Left lung (tissue), 10 donors: ENCODE results near the gene GLIS1. TPM values are rescaled to one million over a fixed set of nuclear protein-coding genes. Genes with fewer than 3 reads are reported as not detected.

Experiments used
- ATAC-seq: fragments of 200-7000 bp; cut with Tn5 transposase; one replicate; pipeline ENCODE4 v1.9.1; 2020; ENCODE audit warnings: moderate library complexity
- DNase-seq, 4 donors: peaks; one replicate each; pipeline ENCODE4 v3.0.0-alpha.2; 2013 to 2020
- H3K27ac ChIP-seq, 2 donors: fragments of 200-600 bp; sonication (generic) in 1 of 2; one replicate each; pipeline versions ENCODE4 v1.5.0 to v1.8.0; 2020 to 2021
- H3K27me3 ChIP-seq, 2 donors: fragments of 200-600 bp; sonication (generic) in 1 of 2; one replicate each; pipeline versions ENCODE4 v1.5.0 to v1.8.0; 2020 to 2021
- H3K36me3 ChIP-seq, 2 donors: fragments of 200-600 bp; sonication (generic) in 1 of 2; one replicate each; pipeline versions ENCODE4 v1.5.0 to v1.8.0; 2020 to 2021
- H3K4me1 ChIP-seq, 2 donors: fragments of 200-600 bp; one replicate each; pipeline ENCODE4 v1.8.0; 2021
- H3K4me3 ChIP-seq, 2 donors: fragments of 200-600 bp; sonication (generic) in 1 of 2; one replicate each; pipeline versions ENCODE4 v1.5.0 to v1.8.0; 2020 to 2021; ENCODE audit warnings: mild to moderate bottlenecking in 1 of 2
- H3K9me3 ChIP-seq, 2 donors: fragments of 200-600 bp; sonication (generic) in 1 of 2; one replicate each; pipeline versions ENCODE4 v1.5.0 to v1.8.0; 2020 to 2021
- intact Hi-C, 2 donors: fragments of 100-400 bp; cut with DNase I; formaldehyde crosslinking; loops; one replicate each; pipeline versions ENCODE4 v1.11.2 to v1.14.2; 2022
- polyA plus RNA-seq, 6 donors: library from polyadenylated mRNA; unstranded; fragments of 120-200 nt; gene quantifications; one replicate each; pipeline ENCODE4 v1.2.1, GENCODE V29; 2013; ENCODE audit not compliant: insufficient read length in 6 of 6
- total RNA-seq, 2 donors: library from RNA; stranded (reverse); fragmentation: NEBNext Ultra II Directional; extraction: Animal tissue kit (Norgen Biotek cat#: 25700); gene quantifications; one replicate each; pipeline ENCODE4 v1.2.1, GENCODE V29; 2021
- TF ChIP-seq, protein P1 (sequence below), 2 donors: fragments of 200-600 bp; sonication (generic) in 1 of 2; IDR thresholded peaks; one replicate each; pipeline versions ENCODE4 v1.5.0 to v1.8.0; 2021; ENCODE audit warnings: antibody characterized with exemption in 2 of 2
- donor health status: DM: no; HTN: yes; CAD: no.
- donor health status: DM: no; HTN: no; CAD: no.

Gene GLIS1
- total and polyA plus RNA-seq, 8 donors, result 0.06 to 0.16 (median 0.12) TPM; not detected in 4

DNA sequence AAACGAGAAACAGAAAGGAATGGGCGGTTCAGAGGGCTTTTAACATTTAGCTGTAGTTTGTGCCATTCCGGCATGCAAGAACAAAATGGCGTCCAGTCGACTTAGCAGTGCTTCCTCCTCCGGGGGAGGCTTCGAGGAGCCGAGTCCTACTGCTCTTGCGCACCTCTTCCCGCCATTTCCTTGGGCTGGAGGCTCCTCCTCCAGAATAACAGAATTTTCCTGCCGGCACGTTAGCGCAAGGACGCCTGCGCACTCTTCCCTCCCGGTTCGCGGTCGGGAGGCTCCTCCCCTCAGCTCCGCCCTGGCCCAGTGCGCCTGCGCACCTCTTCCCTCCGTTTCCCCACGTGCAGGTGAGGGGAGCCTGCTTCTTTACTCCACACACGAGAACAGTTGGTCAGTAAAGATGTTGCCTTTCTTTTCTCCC lies 278.7 kb downstream of the GLIS1 start:
- H3K4me3 ChIP-seq, result no peak overlapping the region

DNA sequence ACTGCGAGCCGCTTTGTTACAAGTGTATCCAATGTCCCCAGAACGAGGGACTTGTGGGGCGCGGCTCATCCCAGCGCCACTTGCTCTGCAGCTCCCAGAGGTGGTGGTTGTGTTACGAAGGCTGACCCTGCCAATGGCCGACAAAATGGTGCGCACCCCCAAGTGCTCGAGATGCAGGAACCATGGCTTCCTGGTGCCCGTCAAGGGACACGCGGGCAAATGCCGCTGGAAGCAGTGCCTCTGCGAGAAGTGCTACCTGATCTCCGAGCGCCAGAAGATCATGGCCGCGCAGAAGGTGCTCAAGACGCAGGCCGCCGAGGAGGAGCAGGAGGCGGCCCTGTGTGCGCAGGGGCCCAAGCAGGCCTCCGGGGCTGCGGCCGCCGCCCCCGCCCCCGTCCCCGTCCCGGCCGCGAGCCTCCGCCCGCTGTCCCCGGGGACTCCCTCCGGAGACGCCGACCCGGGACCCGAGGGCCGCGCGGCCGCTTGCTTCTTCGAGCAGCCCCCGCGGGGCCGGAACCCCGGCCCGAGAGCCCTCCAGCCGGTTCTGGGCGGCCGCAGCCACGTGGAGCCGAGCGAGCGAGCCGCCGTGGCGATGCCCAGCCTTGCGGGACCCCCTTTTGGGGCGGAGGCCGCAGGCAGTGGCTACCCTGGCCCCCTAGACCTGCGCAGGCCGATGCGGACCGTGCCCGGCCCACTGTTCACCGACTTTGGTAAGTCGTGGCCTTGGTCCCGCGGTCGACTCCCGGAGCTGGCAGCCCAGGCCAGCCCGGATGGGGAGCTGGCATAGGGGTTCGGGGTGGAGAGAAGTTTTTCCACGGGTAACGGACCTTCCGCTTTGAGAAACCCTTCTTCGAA lies 279.4 kb downstream of the GLIS1 start, which contains the start of gene DMRTB1:
Gene DMRTB1, plus strand, starts transcription at position 79 of the 855 bp plus-strand sequence. Its CDS starts 55 bp downstream, at position 134.
- intact Hi-C loops, result no loop called here

More for the DNA sequence above, 278.7 kb downstream of the GLIS1 start:
- Histone ChIP-seq H3K27me3 (peaks cover 0 to 6% of the 10 kb centered on the region in 2 donors), H3K27ac (no peak overlapping the region), H3K36me3 (no peaks in the 10 kb centered on the region), H3K9me3 (no peaks in the 10 kb centered on the region), H3K4me1 (no peaks in the 10 kb centered on the region)
- DNase-seq (no peak), ATAC-seq (no peak)
- intact Hi-C loops, result no loop called here
- TF ChIP-seq, protein P1, sequence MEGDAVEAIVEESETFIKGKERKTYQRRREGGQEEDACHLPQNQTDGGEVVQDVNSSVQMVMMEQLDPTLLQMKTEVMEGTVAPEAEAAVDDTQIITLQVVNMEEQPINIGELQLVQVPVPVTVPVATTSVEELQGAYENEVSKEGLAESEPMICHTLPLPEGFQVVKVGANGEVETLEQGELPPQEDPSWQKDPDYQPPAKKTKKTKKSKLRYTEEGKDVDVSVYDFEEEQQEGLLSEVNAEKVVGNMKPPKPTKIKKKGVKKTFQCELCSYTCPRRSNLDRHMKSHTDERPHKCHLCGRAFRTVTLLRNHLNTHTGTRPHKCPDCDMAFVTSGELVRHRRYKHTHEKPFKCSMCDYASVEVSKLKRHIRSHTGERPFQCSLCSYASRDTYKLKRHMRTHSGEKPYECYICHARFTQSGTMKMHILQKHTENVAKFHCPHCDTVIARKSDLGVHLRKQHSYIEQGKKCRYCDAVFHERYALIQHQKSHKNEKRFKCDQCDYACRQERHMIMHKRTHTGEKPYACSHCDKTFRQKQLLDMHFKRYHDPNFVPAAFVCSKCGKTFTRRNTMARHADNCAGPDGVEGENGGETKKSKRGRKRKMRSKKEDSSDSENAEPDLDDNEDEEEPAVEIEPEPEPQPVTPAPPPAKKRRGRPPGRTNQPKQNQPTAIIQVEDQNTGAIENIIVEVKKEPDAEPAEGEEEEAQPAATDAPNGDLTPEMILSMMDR (IDR thresholded peaks at IDR 0.05), result no peak

DNA sequence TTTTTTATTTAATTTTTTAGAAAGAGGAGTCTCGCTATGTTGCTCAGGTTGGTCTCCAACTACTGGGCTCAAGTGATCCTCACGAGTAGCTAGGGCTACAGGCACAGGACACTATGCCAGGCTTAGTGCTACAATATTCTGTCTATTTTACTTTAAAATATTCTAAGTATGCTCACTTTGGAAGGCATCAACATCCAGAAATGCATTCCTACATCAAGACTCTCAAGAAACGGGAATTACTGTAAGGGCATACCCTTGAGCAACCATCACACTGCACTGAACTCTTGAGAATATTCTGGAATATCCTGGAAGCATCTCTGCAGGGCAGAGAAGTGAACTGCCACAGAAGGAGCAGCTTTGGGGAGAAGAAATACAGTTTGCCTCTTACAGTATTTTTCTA lies 280.3 kb downstream of the GLIS1 start:
- H3K9me3 ChIP-seq, result no peaks in the 10 kb centered on the region
- TF ChIP-seq, protein P1 (IDR thresholded peaks at IDR 0.05), result no peak

More for the DNA sequence above, 279.4 kb downstream of the GLIS1 start, which contains the start of gene DMRTB1:
- TF ChIP-seq, protein P1 (IDR thresholded peaks at IDR 0.05), result no peak
- DNase-seq (no peak), ATAC-seq (no peak)
- H3K27ac ChIP-seq, result no peak within 1 kb of the TSS
- no peak within 1 kb of the TSS for H3K4me3 ChIP-seq
- H3K27me3 ChIP-seq, result peaks cover 0 to 6% of the 10 kb centered on the region in 2 donors
- H3K4me1 ChIP-seq, result no peaks in the 10 kb centered on the region
- H3K36me3 ChIP-seq, result no peaks in the 10 kb centered on the region
- H3K9me3 ChIP-seq, result no peaks in the 10 kb centered on the region

More for the DNA sequence above, 280.3 kb downstream of the GLIS1 start:
- ATAC-seq, result no peak
- Histone ChIP-seq H3K4me1 (no peaks in the 10 kb centered on the region), H3K27ac (no peak overlapping the region), H3K4me3 (no peak overlapping the region), H3K27me3 (peaks cover 0 to 6% of the 10 kb centered on the region in 2 donors), H3K36me3 (no peaks in the 10 kb centered on the region)
- intact Hi-C loops, result no loop called here
- no peak for DNase-seq

Other genes starting within 250 kb of the GLIS1 start
- gene NDC1, start 99.1 kb upstream of the GLIS1 start, total RNA-seq, result 10 to 100 TPM in 1 of 2 donors, 1 to 10 TPM in 1; 9.1 to 15.6 TPM
- 10 to 100 TPM; 19.9 to 27.4 (median 21.2) TPM for gene NDC1, start 99.1 kb upstream of the GLIS1 start, polyA plus RNA-seq
- 10 to 100 TPM; 27.1 to 27.7 TPM for gene YIPF1, start 150.6 kb upstream of the GLIS1 start, total RNA-seq
- gene YIPF1, start 150.6 kb upstream of the GLIS1 start, polyA plus RNA-seq, result 10 to 100 TPM; 24.2 to 28.7 (median 26.6) TPM
- 1 to 10 TPM in 1 of 2 donors, not detected in 1; 1.2 TPM for gene DIO1, start 155.0 kb upstream of the GLIS1 start, total RNA-seq
- 1 to 10 TPM in 1 of 6 donors, under 1 TPM in 5; 0.51 to 1.2 (median 0.79) TPM for gene DIO1, start 155.0 kb upstream of the GLIS1 start, polyA plus RNA-seq
- gene IFT25, start 206.5 kb upstream of the GLIS1 start, total RNA-seq, result 10 to 100 TPM; 22.3 to 26.1 TPM
- gene IFT25, start 206.5 kb upstream of the GLIS1 start, polyA plus RNA-seq, result 10 to 100 TPM; 50.4 to 65.4 (median 52.5) TPM
- gene LRRC42, start 207.2 kb upstream of the GLIS1 start, total RNA-seq, result 10 to 100 TPM; 18.0 to 21.9 TPM
- 10 to 100 TPM; 33.9 to 43.2 (median 36.0) TPM for gene LRRC42, start 207.2 kb upstream of the GLIS1 start, polyA plus RNA-seq